Stimulated activated naive CD4-positive, alpha-beta T cell treated with Interleukin-2 at 50 U/mL for 16 hours (primary cell): ENCODE data around the gene RPS19.

Source experiments
- DNase-seq: peaks from one replicate; lab custom pipeline; 2025; lab: John Stamatoyannopoulos, UW

RPS19 gene

GRCh38 chr19:41859618-41860418 is at the start of gene RPS19:
Gene RPS19 (plus strand): TSS chr19:41860255. CDS start chr19:41860775, 520 bp downstream.
- peak; percentile 97 for DNase-seq

GRCh38 chr19:41810301-41810700 is 49.8 kb upstream of the RPS19 start:
- no peak for DNase-seq

GRCh38 chr19:41811036-41811435 is 49.0 kb upstream of the RPS19 start:
- DNase-seq = no peak

- no peak for DNase-seq
Observed at GRCh38 chr19:41811981-41812380, 48.1 kb upstream of the RPS19 start.

GRCh38 chr19:41813911-41814310 is 46.1 kb upstream of the RPS19 start:
- DNase-seq = no peak

- no peak for DNase-seq
Observed at GRCh38 chr19:41815301-41815700, 44.8 kb upstream of the RPS19 start.

GRCh38 chr19:41816761-41817160 is 43.3 kb upstream of the RPS19 start:
- no peak for DNase-seq

- DNase-seq = peak; percentile 6
Observed at GRCh38 chr19:41821003-41821735, 38.9 kb upstream of the RPS19 start.

- DNase-seq = no peak
Observed at GRCh38 chr19:41837981-41838708, 21.9 kb upstream of the RPS19 start.

GRCh38 chr19:41839211-41839610 is 20.8 kb upstream of the RPS19 start:
- no peak for DNase-seq

GRCh38 chr19:41843371-41843770 is 16.7 kb upstream of the RPS19 start:
- DNase-seq = no peak

GRCh38 chr19:41844601-41845000 is 15.5 kb upstream of the RPS19 start, which contains the start of gene LYPD4:
Gene LYPD4 (minus strand): TSS chr19:41844683. CDS start chr19:41839285, 5,398 bp downstream.
- DNase-seq = no peak

- no peak for DNase-seq
Observed at GRCh38 chr19:41845001-41845050, 15.2 kb upstream of the RPS19 start, which contains the start of gene DMRTC2. Gene DMRTC2 (plus strand): TSS chr19:41845042. CDS start chr19:41847429, 2,387 bp downstream.

GRCh38 chr19:41845051-41845590 is 14.9 kb upstream of the RPS19 start:
- DNase-seq = no peak

GRCh38 chr19:41847351-41848105 is 12.5 kb upstream of the RPS19 start:
- no peak for DNase-seq

- DNase-seq = no peak
Observed at GRCh38 chr19:41848666-41849065, 11.4 kb upstream of the RPS19 start.

- no peak for DNase-seq
Observed at GRCh38 chr19:41849067-41849466, 11.0 kb upstream of the RPS19 start.

GRCh38 chr19:41850381-41850780 is 9.7 kb upstream of the RPS19 start:
- no peak for DNase-seq

- DNase-seq = no peak
Observed at GRCh38 chr19:41851456-41851855, 8.6 kb upstream of the RPS19 start.

- no peak for DNase-seq
Observed at GRCh38 chr19:41853344-41853743, 6.7 kb upstream of the RPS19 start.

- DNase-seq = no peak
Observed at GRCh38 chr19:41853768-41854167, 6.3 kb upstream of the RPS19 start.

GRCh38 chr19:41859213-41859617 is 840 bp upstream of the RPS19 start:
- DNase-seq = no peak
